ENCODE data around the gene RIC8A. TPM values are rescaled to one million over a fixed set of nuclear protein-coding genes. Genes with fewer than 3 reads are reported as not detected.
"Not testable (repeated sequence)": the region's sequence is repeated elsewhere in the genome, so short reads cannot be mapped to it uniquely, and the experiment has no call there.

RIC8A gene
- total RNA-seq (10 to 100 TPM; 29.7 to 49.3 (median 40.9) TPM), polyA plus RNA-seq (10 to 100 TPM; 39.6 to 47.1 TPM)

GRCh38 chr11:207208-207862 is at the start of gene RIC8A, which contains the start of gene BET1L:
TSS of gene RIC8A (plus strand) at chr11:207708. CDS start at chr11:208855, 1,147 bp downstream.
TSS of gene BET1L (minus strand) at chr11:207399. CDS start at chr11:207321, 78 bp downstream.
- FAIRE-seq (peak; percentile 95), DNase-seq (peak; percentile 92 to 98 (median 96)), ATAC-seq (peak; percentile 82 to 93 (median 88))
- H3K4me1 ChIP-seq: peaks cover 10 to 29% (median 24%) of the 10 kb centered on the region in 3 donors
- H3K4me3 ChIP-seq: peak within 1 kb of the TSS; percentile 86 to 100 (median 96)
- no peaks in the 10 kb centered on the region for H3K9me3 ChIP-seq
- no peak for TF ChIP-seq CTCF (IDR thresholded peaks at IDR 0.05)
- intact Hi-C loops (cut with DNase I): no loop called here
- H3K27me3 ChIP-seq: no peaks in the 10 kb centered on the region
- H3K36me3 ChIP-seq: peaks cover 0 to 30% (median 22%) of the 10 kb centered on the region in 3 donors
- 0% methylated on average over 40 to 63 of the region's 63 CpGs for WGBS, 2 donors
- peak within 1 kb of the TSS; percentile 96 to 98 (median 97) for H3K27ac ChIP-seq

- FAIRE-seq; ATAC-seq; H3K9me3 ChIP-seq; DNase-seq; intact Hi-C loops (cut with DNase I); H3K27ac ChIP-seq; H3K27me3 ChIP-seq; H3K4me3 ChIP-seq; H3K36me3 ChIP-seq; H3K4me1 ChIP-seq: not testable (repeated sequence)
- WGBS, 2 donors: 0% methylated on average over 1 of the region's 13 CpGs
These were observed 27.3 kb upstream of the RIC8A start for GRCh38 chr11:180242-180641.

- H3K4me1 ChIP-seq; H3K27ac ChIP-seq; H3K4me3 ChIP-seq; FAIRE-seq; H3K27me3 ChIP-seq; H3K9me3 ChIP-seq; intact Hi-C loops (cut with DNase I); H3K36me3 ChIP-seq: not testable (repeated sequence)
- ATAC-seq (peak in 3 of 4 donors; percentile 10 to 36 (median 33)), DNase-seq (peak in 5 of 6 donors; percentile 11 to 66 (median 28))
- WGBS, 2 donors: 82 to 83% methylated on average over 37 to 43 of the region's 55 CpGs
These were observed 18.2 kb upstream of the RIC8A start for GRCh38 chr11:189200-189783.

- intact Hi-C loops (cut with DNase I); FAIRE-seq; H3K9me3 ChIP-seq; H3K27me3 ChIP-seq; H3K4me1 ChIP-seq; H3K27ac ChIP-seq; H3K36me3 ChIP-seq; H3K4me3 ChIP-seq: not testable (repeated sequence)
- WGBS, 2 donors: 59 to 62% methylated on average over 10 of the region's 25 CpGs
- ATAC-seq (peak; percentile 35 to 54 (median 48)), DNase-seq (peak in 5 of 6 donors; percentile 25 to 77 (median 43))
These were observed 17.6 kb upstream of the RIC8A start for GRCh38 chr11:189843-190311.

GRCh38 chr11:190546-190945 is 17.0 kb upstream of the RIC8A start:
- DNase-seq: peak in 3 of 6 donors; percentile 3 to 20 (median 15)
- H3K36me3 ChIP-seq; H3K4me1 ChIP-seq; H3K4me3 ChIP-seq; H3K9me3 ChIP-seq; ATAC-seq; FAIRE-seq; H3K27me3 ChIP-seq; H3K27ac ChIP-seq; intact Hi-C loops (cut with DNase I): not testable (repeated sequence)
- 62 to 65% methylated on average over 5 of the region's 5 CpGs for WGBS, 2 donors

GRCh38 chr11:191490-192478 is 15.7 kb upstream of the RIC8A start:
- H3K36me3 ChIP-seq; H3K4me3 ChIP-seq; intact Hi-C loops (cut with DNase I); H3K27ac ChIP-seq; H3K4me1 ChIP-seq; H3K9me3 ChIP-seq; H3K27me3 ChIP-seq: not testable (repeated sequence)
- FAIRE-seq (peak; percentile 75), ATAC-seq (peak; percentile 66 to 85 (median 76)), DNase-seq (peak in 3 of 6 donors; percentile 59 to 80 (median 73))
- peak in 2 of 4 donors; percentile 21 to 29 for TF ChIP-seq CTCF (IDR thresholded peaks at IDR 0.05)
- WGBS, 2 donors: 54 to 62% methylated on average over 4 to 5 of the region's 8 CpGs

- H3K4me1 ChIP-seq; H3K9me3 ChIP-seq; H3K36me3 ChIP-seq; FAIRE-seq; H3K27me3 ChIP-seq; H3K27ac ChIP-seq; intact Hi-C loops (cut with DNase I); H3K4me3 ChIP-seq: not testable (repeated sequence)
- ATAC-seq: peak; percentile 67 to 83 (median 73)
- 37 to 45% methylated on average over 4 to 5 of the region's 11 CpGs for WGBS, 2 donors
- peak in 2 of 6 donors; percentile 19 to 27 for DNase-seq
These were observed 14.8 kb upstream of the RIC8A start, which contains the start of gene SCGB1C1 for GRCh38 chr11:192674-193128. TSS of gene SCGB1C1 (plus strand) at chr11:193078. CDS start at chr11:193100, 22 bp downstream.

GRCh38 chr11:193481-193880 is 14.0 kb upstream of the RIC8A start:
- H3K27ac ChIP-seq; H3K9me3 ChIP-seq; H3K4me3 ChIP-seq; H3K4me1 ChIP-seq; H3K36me3 ChIP-seq; H3K27me3 ChIP-seq; FAIRE-seq; intact Hi-C loops (cut with DNase I): not testable (repeated sequence)
- peak in 2 of 4 donors; percentile 12 to 15 for ATAC-seq
- 77 to 85% methylated on average over 5 of the region's 5 CpGs for WGBS, 2 donors
- peak in 5 of 6 donors; percentile 4 to 50 (median 32) for DNase-seq
